Sigmoid colon (tissue), 4 donors: ENCODE results near the gene CCDC93.

ENCODE experiments used
- EP300 ChIP-seq, 4 donors: sonication (generic); formaldehyde crosslinking; IDR thresholded peaks; one replicate each; pipeline ENCODE4 v1.6.1; 2017; ENCODE audit warnings: antibody characterized with exemption in 4 of 4
- POLR2A ChIP-seq, 2 donors: fragments of 450-650 bp; IDR thresholded peaks; one replicate each; pipeline ENCODE4 v1.6.1; 2016; ENCODE audit warnings: antibody characterized with exemption in 2 of 2, mild to moderate bottlenecking in 2 of 2, moderate library complexity in 2 of 2
- POLR2AphosphoS5 ChIP-seq, 4 donors: sonication (generic); formaldehyde crosslinking; IDR thresholded peaks; one replicate each; pipeline ENCODE4 v1.6.1; 2017; ENCODE audit warnings: antibody characterized with exemption in 4 of 4
- TF ChIP-seq, protein P1 (sequence below), 4 experiments: fragments of 450-650 bp in 3 of 4; fragments of 200-600 bp in 1 of 4; IDR thresholded peaks; one replicate each; pipeline ENCODE4 v1.5.1; 2016 to 2019; ENCODE audit warnings: antibody characterized with exemption in 4 of 4, mild to moderate bottlenecking in 3 of 4, moderate library complexity in 2 of 4

- TF ChIP-seq POLR2AphosphoS5 (IDR thresholded peaks at IDR 0.05) (no peak), POLR2A (IDR thresholded peaks at IDR 0.05) (no peak), EP300 (IDR thresholded peaks at IDR 0.05) (no peak)
- TF ChIP-seq, protein P1, sequence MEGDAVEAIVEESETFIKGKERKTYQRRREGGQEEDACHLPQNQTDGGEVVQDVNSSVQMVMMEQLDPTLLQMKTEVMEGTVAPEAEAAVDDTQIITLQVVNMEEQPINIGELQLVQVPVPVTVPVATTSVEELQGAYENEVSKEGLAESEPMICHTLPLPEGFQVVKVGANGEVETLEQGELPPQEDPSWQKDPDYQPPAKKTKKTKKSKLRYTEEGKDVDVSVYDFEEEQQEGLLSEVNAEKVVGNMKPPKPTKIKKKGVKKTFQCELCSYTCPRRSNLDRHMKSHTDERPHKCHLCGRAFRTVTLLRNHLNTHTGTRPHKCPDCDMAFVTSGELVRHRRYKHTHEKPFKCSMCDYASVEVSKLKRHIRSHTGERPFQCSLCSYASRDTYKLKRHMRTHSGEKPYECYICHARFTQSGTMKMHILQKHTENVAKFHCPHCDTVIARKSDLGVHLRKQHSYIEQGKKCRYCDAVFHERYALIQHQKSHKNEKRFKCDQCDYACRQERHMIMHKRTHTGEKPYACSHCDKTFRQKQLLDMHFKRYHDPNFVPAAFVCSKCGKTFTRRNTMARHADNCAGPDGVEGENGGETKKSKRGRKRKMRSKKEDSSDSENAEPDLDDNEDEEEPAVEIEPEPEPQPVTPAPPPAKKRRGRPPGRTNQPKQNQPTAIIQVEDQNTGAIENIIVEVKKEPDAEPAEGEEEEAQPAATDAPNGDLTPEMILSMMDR (IDR thresholded peaks at IDR 0.05), result no peak
Observed at GRCh38 chr2:117943013-117943672, 70.7 kb downstream of the CCDC93 start.
